Measurements from ENCODE around the gene ZNF219. TPM values are rescaled to one million over a fixed set of nuclear protein-coding genes. Genes with fewer than 3 reads are reported as not detected.
A peak's percentile ranks its signal among the peaks of the same experiment; 100 is the strongest.

ZNF219 gene
- total and polyA plus RNA-seq, 2 of the 13 experiments (the other 11 are each of a cell fraction or from before 2014, with no cell fraction given) = 34.5 to 36.6 TPM

DNA sequence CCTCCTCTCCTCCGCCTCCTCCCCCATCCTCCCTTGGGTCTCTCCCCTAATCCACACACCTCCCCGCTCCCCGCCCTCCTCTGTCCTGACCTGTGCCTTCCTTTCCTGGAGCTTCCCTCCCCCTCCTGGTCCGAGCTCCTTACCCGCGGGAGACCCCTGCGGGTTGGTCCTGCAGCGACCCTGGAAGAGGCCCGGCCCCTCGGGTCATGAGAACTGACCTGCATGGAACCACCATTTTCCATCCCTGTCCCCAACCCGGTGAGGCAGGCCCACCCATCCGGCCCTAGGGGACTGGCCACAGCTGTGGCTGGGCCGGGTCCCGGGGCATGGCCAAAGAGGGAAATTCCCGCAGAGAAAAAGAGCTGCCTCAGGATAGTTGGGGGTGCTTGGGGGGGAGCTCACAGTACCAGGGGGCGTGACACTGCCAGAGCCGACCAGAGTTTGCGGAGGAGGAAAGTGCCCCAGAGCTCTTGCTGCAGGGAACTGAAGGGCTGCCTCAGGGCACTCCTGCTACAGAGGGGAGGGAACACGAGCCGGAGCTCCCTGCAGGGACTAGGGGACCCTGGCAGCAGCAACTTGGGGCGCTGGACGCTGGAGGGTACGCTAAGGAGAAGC, 27.7 kb downstream of the ZNF219 start (continued):
- TF ChIP-seq, protein P1, sequence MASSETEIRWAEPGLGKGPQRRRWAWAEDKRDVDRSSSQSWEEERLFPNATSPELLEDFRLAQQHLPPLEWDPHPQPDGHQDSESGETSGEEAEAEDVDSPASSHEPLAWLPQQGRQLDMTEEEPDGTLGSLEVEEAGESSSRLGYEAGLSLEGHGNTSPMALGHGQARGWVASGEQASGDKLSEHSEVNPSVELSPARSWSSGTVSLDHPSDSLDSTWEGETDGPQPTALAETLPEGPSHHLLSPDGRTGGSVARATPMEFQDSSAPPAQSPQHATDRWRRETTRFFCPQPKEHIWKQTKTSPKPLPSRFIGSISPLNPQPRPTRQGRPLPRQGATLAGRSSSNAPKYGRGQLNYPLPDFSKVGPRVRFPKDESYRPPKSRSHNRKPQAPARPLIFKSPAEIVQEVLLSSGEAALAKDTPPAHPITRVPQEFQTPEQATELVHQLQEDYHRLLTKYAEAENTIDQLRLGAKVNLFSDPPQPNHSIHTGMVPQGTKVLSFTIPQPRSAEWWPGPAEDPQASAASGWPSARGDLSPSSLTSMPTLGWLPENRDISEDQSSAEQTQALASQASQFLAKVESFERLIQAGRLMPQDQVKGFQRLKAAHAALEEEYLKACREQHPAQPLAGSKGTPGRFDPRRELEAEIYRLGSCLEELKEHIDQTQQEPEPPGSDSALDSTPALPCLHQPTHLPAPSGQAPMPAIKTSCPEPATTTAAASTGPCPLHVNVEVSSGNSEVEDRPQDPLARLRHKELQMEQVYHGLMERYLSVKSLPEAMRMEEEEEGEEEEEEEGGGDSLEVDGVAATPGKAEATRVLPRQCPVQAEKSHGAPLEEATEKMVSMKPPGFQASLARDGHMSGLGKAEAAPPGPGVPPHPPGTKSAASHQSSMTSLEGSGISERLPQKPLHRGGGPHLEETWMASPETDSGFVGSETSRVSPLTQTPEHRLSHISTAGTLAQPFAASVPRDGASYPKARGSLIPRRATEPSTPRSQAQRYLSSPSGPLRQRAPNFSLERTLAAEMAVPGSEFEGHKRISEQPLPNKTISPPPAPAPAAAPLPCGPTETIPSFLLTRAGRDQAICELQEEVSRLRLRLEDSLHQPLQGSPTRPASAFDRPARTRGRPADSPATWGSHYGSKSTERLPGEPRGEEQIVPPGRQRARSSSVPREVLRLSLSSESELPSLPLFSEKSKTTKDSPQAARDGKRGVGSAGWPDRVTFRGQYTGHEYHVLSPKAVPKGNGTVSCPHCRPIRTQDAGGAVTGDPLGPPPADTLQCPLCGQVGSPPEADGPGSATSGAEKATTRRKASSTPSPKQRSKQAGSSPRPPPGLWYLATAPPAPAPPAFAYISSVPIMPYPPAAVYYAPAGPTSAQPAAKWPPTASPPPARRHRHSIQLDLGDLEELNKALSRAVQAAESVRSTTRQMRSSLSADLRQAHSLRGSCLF (CRISPR knock-in tag; IDR thresholded peaks at IDR 0.05; ENCODE audit: borderline replicate concordance) = 0 out of 2 replicates have a peak, but pooled peaks have one; percentile 20
- TF ChIP-seq ZBTB25 (CRISPR knock-in tag; IDR thresholded peaks at IDR 0.05) (no peak), FOSL1 (CRISPR knock-in tag; IDR thresholded peaks at IDR 0.05; ENCODE audit: borderline replicate concordance) (0 out of 2 replicates have a peak, but pooled peaks have one; percentile 14), MXI1 (IDR thresholded peaks at IDR 0.05; ENCODE audit: borderline replicate concordance, low read depth, low read length) (no peak), ZNF589 (CRISPR knock-in tag; conservative IDR thresholded peaks at IDR 0.05) (no peak), ZNF556 (CRISPR knock-in tag; IDR thresholded peaks at IDR 0.05; ENCODE audit: borderline replicate concordance) (peak; percentile 87), MLXIP (CRISPR knock-in tag; IDR thresholded peaks at IDR 0.05; ENCODE audit: borderline replicate concordance) (no peak), ZNF883 (CRISPR knock-in tag; IDR thresholded peaks at IDR 0.05; ENCODE audit: not compliant biosample characterization) (peak; percentile 87), ARID4A (CRISPR knock-in tag; IDR thresholded peaks at IDR 0.05; ENCODE audit: borderline replicate concordance) (peak; percentile 44; the same call in 1 of the 2 replicates)

Measured in HepG2 (cell line).